Heart right ventricle (tissue), 16 donors: ENCODE data around the gene SUSD3. TPM values are rescaled to one million over a fixed set of nuclear protein-coding genes. Genes with fewer than 3 reads are reported as not detected.
A peak's percentile ranks its signal among the peaks of the same experiment; 100 is the strongest.

Experiments
- ATAC-seq, 8 donors: fragments of 200-7000 bp; cut with Tn5 transposase; one replicate each; pipeline ENCODE4 v1.9.1; 2020; ENCODE audit warnings: mild to moderate bottlenecking in 8 of 8, moderate library complexity in 8 of 8, moderate number of reproducible peaks in 1 of 8
- DNase-seq, 2 donors: peaks; one replicate each; pipeline ENCODE4 v3.0.0-alpha.2; 2020
- H3K27ac ChIP-seq, 10 donors: fragments of 200-600 bp; sonication (generic) in 2 of 10; one replicate each; pipeline versions ENCODE4 v1.5.0 to v1.8.0; 2020 to 2022; ENCODE audit warnings: mild to moderate bottlenecking in 3 of 10
- H3K27me3 ChIP-seq, 7 donors: fragments of 200-600 bp; one replicate each; pipeline ENCODE4 v1.8.0; 2021 to 2022; ENCODE audit warnings: mild to moderate bottlenecking in 2 of 7
- H3K36me3 ChIP-seq, 9 donors: fragments of 200-600 bp; sonication (generic) in 1 of 9; one replicate each; pipeline versions ENCODE4 v1.5.0 to v1.8.0; 2020 to 2022; ENCODE audit warnings: mild to moderate bottlenecking in 2 of 9
- H3K4me1 ChIP-seq, 9 donors: fragments of 200-600 bp; sonication (generic) in 1 of 9; one replicate each; pipeline versions ENCODE4 v1.5.0 to v1.8.0; 2020 to 2022; ENCODE audit warnings: mild to moderate bottlenecking in 4 of 9
- H3K4me3 ChIP-seq, 10 donors: fragments of 200-600 bp; sonication (generic) in 2 of 10; one replicate each; pipeline versions ENCODE4 v1.5.0 to v1.8.0; 2020 to 2022; ENCODE audit warnings: mild to moderate bottlenecking in 7 of 10, moderate library complexity in 2 of 10
- H3K9me3 ChIP-seq, 11 donors: fragments of 200-600 bp in 10 of 11; sonication (generic) in 2 of 11; one replicate each; pipeline versions ENCODE4 v1.5.0 to v1.8.0; 2013 to 2022; ENCODE audit warnings: mild to moderate bottlenecking in 2 of 11, control low read depth in 1 of 11, moderate library complexity in 1 of 11
- CTCF ChIP-seq, 9 donors: fragments of 200-600 bp; sonication (generic) in 2 of 9; IDR thresholded peaks; one replicate each; pipeline versions ENCODE4 v1.5.0 to v1.8.0; 2021 to 2022; ENCODE audit warnings: antibody characterized with exemption in 9 of 9, mild to moderate bottlenecking in 5 of 9, moderate library complexity in 1 of 9
- WGBS, 2 donors: extraction: QIAGEN DNeasy Blood & Tissue Kit; methylation state at CpG; one replicate each; pipeline ENCODE4 v1.1.7; 2013; ENCODE audit warnings: inconsistent platforms in 1 of 2; 5-methylcytosine and 5-hydroxymethylcytosine counted together
- intact Hi-C, 10 donors: fragments of 100-400 bp; cut with DNase I; formaldehyde crosslinking; loops; one replicate each; pipeline versions ENCODE4 v1.11.1 to v1.14.2; 2022
- polyA plus RNA-seq, 2 donors: library from polyadenylated mRNA; stranded (reverse); fragments of 200-250 nt; gene quantifications; one replicate each; pipeline ENCODE4 v1.2.3, GENCODE V29; 2013
- total RNA-seq, 10 donors: library from RNA; stranded (reverse); fragmentation: NEBNext Ultra II Directional in 3 of 10; extraction: Animal tissue kit (Norgen Biotek cat#: 25700) in 3 of 10; gene quantifications; one replicate each; pipeline versions ENCODE4 v1.2.1 to v1.2.4, GENCODE V29; 2021 to 2023
- donor health status: Arrhythmogenic right ventricular cardiomyopathy.
- donor health status: ischemic (EF 13 %, LVEDD 7.1; RV severe dilation, severe dysfunction).
- donor health status: healthy with polysubstance abuse.
- donor health status: DM: no; HTN: yes; CAD: no.
- donor health status: DM: no; HTN: no; CAD: no.
- donor health status: ischemic (EF 25% LVEDD 6.9; RV normal size, moderate dysfunction).
- donor health status: ischemic (EF 25% LVEDD 5.7; RV mildly dilated, moderate dysfunction).
- donor health status: healthy.
- donor health status: DM: yes; HTN: yes; CAD: no.
- donor health status: Ischemic cardiomyopathy.
- donor health status: ischemic (EF 35%, LVEDD 5.7; RV mildly dilated, moderate dysfunction).
- donor health status: nonischemic (EF 11% LVEDD 7.7; RV severe dilation, severe dysfunction).
- donor health status: DM: yes; HTN: yes; CAD: no.
- donor health status: PGD.
- donor health status: ischemic (EF 29% LVEDD 5.4; RV normal size, mild dysfunction).
- donor health status: nonischemic (EF 23%, LVEDD 6.1; RV moderate dilation, normal function).

The SUSD3 gene
- total and polyA plus RNA-seq, 12 donors = 0.40 to 2.1 (median 0.79) TPM; not detected in 1

GRCh38 chr9:93091056-93091452, 32.6 kb downstream of the SUSD3 start:
- Histone ChIP-seq H3K4me1 (peaks cover 5 to 32% (median 23%) of the 10 kb centered on the region in 9 donors), H3K9me3 (peaks cover 0 to 18% (median 4%) of the 10 kb centered on the region in 11 donors), H3K36me3 (no peaks in the 10 kb centered on the region), H3K4me3 (no peak overlapping the region), H3K27ac (no peak overlapping the region), H3K27me3 (no peaks in the 10 kb centered on the region)
- intact Hi-C loops = loop anchor here in 1 of 10 donors (10.0 kb wide), 1 partner anchor 86 kb away; no protein-coding TSS in a partner anchor
- DNase-seq (no peak), ATAC-seq (no peak)
- TF ChIP-seq CTCF (IDR thresholded peaks at IDR 0.05) = no peak
- 87 to 93% methylated on average over 4 of the region's 4 CpGs for WGBS, 2 donors

DNA sequence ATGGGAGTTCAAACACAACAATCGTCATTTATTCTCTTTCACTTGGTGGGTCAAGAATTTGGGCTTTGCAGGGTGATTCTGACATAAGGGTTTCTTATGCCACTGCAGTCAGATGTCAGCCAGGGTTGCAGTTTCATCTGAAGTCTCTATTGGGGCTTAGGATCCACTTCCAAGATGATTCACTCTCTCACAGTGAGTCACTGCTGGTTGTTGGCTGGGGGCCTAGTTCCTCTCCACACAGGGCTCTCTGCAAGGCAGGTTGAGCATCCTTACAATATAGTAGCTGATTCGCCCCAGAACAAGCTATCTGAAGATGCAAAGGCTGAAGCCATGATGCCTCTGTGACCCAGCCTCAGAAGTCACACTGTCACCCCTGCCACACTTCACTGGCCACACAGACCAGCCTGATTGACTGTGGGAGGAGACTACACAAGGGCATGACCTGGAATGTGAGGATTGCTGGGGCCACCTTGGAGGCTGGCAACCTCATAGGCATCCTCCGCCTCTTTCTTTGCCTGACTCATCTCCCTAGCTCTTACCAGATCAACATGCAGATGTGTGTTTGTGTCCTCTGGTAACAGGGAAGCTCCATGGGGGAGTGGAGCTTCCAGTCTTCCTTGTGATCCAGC, 33.1 kb downstream of the SUSD3 start:
- Histone ChIP-seq H3K4me1 (peaks cover 5 to 33% (median 27%) of the 10 kb centered on the region in 9 donors), H3K36me3 (no peaks in the 10 kb centered on the region), H3K9me3 (peaks cover 0 to 18% (median 4%) of the 10 kb centered on the region in 11 donors), H3K4me3 (no peak overlapping the region), H3K27ac (no peak overlapping the region), H3K27me3 (no peaks in the 10 kb centered on the region)
- no peak for TF ChIP-seq CTCF (IDR thresholded peaks at IDR 0.05)
- intact Hi-C loops = loop anchor here in 1 of 10 donors (10.0 kb wide), 1 partner anchor 87 kb away; no protein-coding TSS in a partner anchor
- WGBS, 2 donors = 79 to 83% methylated on average over 3 of the region's 3 CpGs
- ATAC-seq (no peak), DNase-seq (no peak)

DNA sequence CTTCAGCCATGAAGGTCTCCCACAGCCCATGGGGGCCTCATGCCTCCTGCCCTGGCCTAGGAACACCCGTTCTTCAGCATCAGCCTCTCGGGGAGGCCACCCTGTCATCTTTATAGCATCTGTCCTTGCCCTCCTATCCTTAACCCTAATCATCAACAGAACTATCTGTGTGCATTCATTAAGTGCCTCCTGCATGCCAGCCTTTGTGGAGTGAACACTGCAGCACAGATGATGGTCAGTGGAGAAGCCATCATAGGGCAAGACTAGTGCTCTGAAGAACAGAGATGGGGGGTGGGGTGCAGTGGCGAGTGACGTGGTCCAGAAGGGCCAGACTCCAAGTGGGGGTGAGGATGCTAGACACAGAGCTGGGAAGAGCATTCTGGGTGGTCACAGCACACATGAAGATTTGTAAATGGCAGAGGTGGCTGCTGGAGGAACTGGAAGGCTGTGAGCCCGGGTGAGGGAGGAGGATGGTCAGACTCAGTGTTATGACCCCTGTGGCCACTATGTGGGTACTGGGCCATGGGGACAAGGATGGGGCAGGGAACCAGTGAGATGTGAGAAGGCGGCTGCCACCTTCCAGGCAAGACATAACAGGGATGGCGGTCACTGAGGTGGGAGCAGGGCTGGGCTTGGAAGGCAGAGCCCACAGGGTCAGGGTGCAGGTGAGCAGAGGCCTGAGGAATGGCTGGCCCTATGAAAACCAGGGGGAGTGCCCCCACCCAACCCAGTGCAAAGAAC, 33.9 kb downstream of the SUSD3 start:
- intact Hi-C loops = loop anchor here in 1 of 10 donors (10.0 kb wide), 1 partner anchor 88 kb away; no protein-coding TSS in a partner anchor
- DNase-seq (no peak), ATAC-seq (no peak)
- Histone ChIP-seq H3K27ac (peak overlapping the region in 9 of 10 donors; percentile 39 to 99 (median 94)), H3K36me3 (no peaks in the 10 kb centered on the region), H3K27me3 (no peaks in the 10 kb centered on the region), H3K9me3 (peaks cover 0 to 18% (median 4%) of the 10 kb centered on the region in 11 donors), H3K4me3 (no peak overlapping the region), H3K4me1 (peaks cover 9 to 41% (median 36%) of the 10 kb centered on the region in 9 donors)
- no peak for TF ChIP-seq CTCF (IDR thresholded peaks at IDR 0.05)
- WGBS, 2 donors = 82 to 90% methylated on average over 7 of the region's 7 CpGs

- H3K27ac ChIP-seq = peak overlapping the region in 9 of 10 donors; percentile 39 to 99 (median 94)
- H3K4me3 ChIP-seq = no peak overlapping the region
- ATAC-seq (no peak), DNase-seq (no peak)
- no peaks in the 10 kb centered on the region for H3K27me3 ChIP-seq
- TF ChIP-seq CTCF (IDR thresholded peaks at IDR 0.05) = no peak
- H3K4me1 ChIP-seq = peaks cover 17 to 50% (median 43%) of the 10 kb centered on the region in 9 donors
- WGBS, 2 donors = 33 to 44% methylated on average over 11 of the region's 11 CpGs
- H3K9me3 ChIP-seq = peaks cover 0 to 18% (median 4%) of the 10 kb centered on the region in 11 donors
- intact Hi-C loops = loop anchor here in 1 of 10 donors (10.0 kb wide), 1 partner anchor 89 kb away; no protein-coding TSS in a partner anchor
- no peaks in the 10 kb centered on the region for H3K36me3 ChIP-seq
Measured at GRCh38 chr9:93093127-93093876, 34.8 kb downstream of the SUSD3 start.
